CD4-positive, CD25-positive, alpha-beta regulatory T cell (primary cell): Measurements from ENCODE around the gene NT5M. TPM values are rescaled to one million over a fixed set of nuclear protein-coding genes. Genes with fewer than 3 reads are reported as not detected.

Experiments
- ATAC-seq, 2 donors: fragments of 150-1000 bp; cut with Tn5 transposase; one replicate each; pipeline ENCODE4 v1.10.0; 2021; ENCODE audit warnings: low read depth in 2 of 2, moderate number of reproducible peaks in 2 of 2, moderate library complexity in 1 of 2
- DNase-seq, 3 donors: peaks; one replicate each; pipeline versions ENCODE4 v3.0.0 to v3.0.0-alpha.2; 2012 to 2022; ENCODE audit warnings: mixed read lengths in 1 of 3
- H3K27ac ChIP-seq: one replicate; pipeline ENCODE4 v1.7.0; 2013; ENCODE audit warnings: mild to moderate bottlenecking, low read length; ENCODE audit not compliant: insufficient read depth, poor library complexity, severe bottlenecking
- H3K27me3 ChIP-seq: one replicate; pipeline ENCODE4 v1.7.0; 2013; ENCODE audit warnings: low read length; ENCODE audit not compliant: control insufficient read depth, insufficient read depth
- H3K36me3 ChIP-seq: one replicate; pipeline ENCODE4 v1.7.0; 2013; ENCODE audit warnings: mild to moderate bottlenecking, low read length, moderate library complexity; ENCODE audit not compliant: control insufficient read depth, insufficient read depth
- H3K4me1 ChIP-seq: 2 replicates; pipeline ENCODE4 v1.7.0; 2013; ENCODE audit warnings: mild to moderate bottlenecking, low read length; ENCODE audit not compliant: insufficient read depth, control insufficient read depth, poor library complexity, severe bottlenecking
- H3K4me3 ChIP-seq: one replicate; pipeline ENCODE4 v1.7.0; 2013; ENCODE audit warnings: low read depth, mild to moderate bottlenecking, low read length, moderate library complexity
- H3K9me3 ChIP-seq, 2 experiments: 1 replicate in 1 of 2; 2 replicates in 1 of 2; pipeline ENCODE4 v1.7.0; 2013; ENCODE audit warnings: low read length in 2 of 2, mild to moderate bottlenecking in 1 of 2, moderate library complexity in 1 of 2; ENCODE audit not compliant: control insufficient read depth in 2 of 2
- H3K27ac Mint-ChIP-seq, 3 donors: one replicate each; pipeline ENCODE4 v1.8.0; 2020 to 2022; ENCODE audit warnings: mild to moderate bottlenecking in 3 of 3, mixed read lengths in 3 of 3, moderate library complexity in 2 of 3
- H3K27me3 Mint-ChIP-seq: one replicate; pipeline ENCODE4 v1.8.0; 2022; ENCODE audit warnings: mild to moderate bottlenecking, mixed read lengths
- H3K36me3 Mint-ChIP-seq: one replicate; pipeline ENCODE4 v1.8.0; 2020; ENCODE audit warnings: mixed read lengths
- H3K4me1 Mint-ChIP-seq, 4 donors: one replicate each; pipeline ENCODE4 v1.8.0; 2020 to 2022; ENCODE audit warnings: mixed read lengths in 4 of 4, mild to moderate bottlenecking in 1 of 4
- H3K4me3 Mint-ChIP-seq, 4 donors: one replicate each; pipeline ENCODE4 v1.8.0; 2020 to 2022; ENCODE audit warnings: mild to moderate bottlenecking in 4 of 4, mixed read lengths in 4 of 4, moderate library complexity in 3 of 4
- H3K9me3 Mint-ChIP-seq, 7 donors: one replicate each; pipeline ENCODE4 v1.8.0; 2020 to 2022; ENCODE audit warnings: mixed read lengths in 7 of 7, mild to moderate bottlenecking in 3 of 7, moderate library complexity in 2 of 7
- polyA plus RNA-seq, 4 donors: library from polyadenylated mRNA; unstranded; fragments of 300-500 nt; fragmentation: Illumina TruSeq; gene quantifications; one replicate each; pipeline ENCODE4 v1.2.3, GENCODE V29; 2021
- total RNA-seq: library from RNA; stranded (reverse); gene quantifications from one replicate; pipeline ENCODE4 v1.2.3, GENCODE V29; 2022

Gene NT5M
- total and polyA plus RNA-seq, 5 donors from 2014 or later: 0.75 to 3.9 (median 2.0) TPM

DNA sequence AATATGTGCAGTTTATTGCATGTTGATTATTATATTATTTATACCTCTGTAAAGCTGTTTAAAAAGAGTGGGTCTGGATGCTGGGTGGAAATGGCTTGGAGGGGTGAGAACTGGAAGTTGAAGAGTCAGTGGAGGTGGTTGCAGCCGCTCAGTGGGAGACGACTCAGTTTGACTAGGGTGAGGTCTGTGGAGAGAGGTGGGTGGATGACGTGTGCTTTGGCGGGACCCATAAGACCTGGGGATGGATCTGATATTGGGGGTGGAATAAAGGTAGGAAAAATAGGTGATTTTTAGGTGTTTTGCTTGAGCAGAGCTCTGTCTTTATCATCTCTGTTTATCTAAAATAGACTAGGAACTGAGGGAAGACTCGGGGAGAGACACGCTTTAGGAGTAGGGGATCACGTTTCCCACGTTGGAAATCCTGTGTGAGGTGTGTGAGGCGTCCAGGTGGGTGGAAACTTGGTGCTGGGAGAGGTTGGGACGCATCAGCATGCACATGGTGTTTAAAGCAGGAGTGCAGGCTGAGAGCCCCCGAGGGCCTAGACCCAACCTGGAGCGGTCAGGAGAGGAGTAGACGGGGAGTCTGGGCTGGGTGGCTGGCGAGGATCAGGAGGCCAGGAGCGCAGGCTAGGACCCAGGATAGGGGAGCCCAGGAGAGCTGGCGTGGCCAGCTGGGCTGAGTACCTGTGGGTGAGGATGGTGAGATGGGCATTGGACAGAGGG lies 17.2 kb downstream of the NT5M start:
- Mint-ChIP-seq H3K36me3 (peaks cover 7% of the 10 kb centered on the region), H3K4me3 (no peak overlapping the region), H3K27me3 (no peaks in the 10 kb centered on the region), H3K27ac (no peak overlapping the region), H3K9me3 (no peaks in the 10 kb centered on the region), H3K4me1 (no peaks in the 10 kb centered on the region)
- Histone ChIP-seq H3K27me3 (no peaks in the 10 kb centered on the region), H3K27ac (no peak overlapping the region), H3K4me1 (no peaks in the 10 kb centered on the region), H3K36me3 (no peaks in the 10 kb centered on the region), H3K4me3 (no peak overlapping the region), H3K9me3 (no peaks in the 10 kb centered on the region)
- no peak for DNase-seq
- ATAC-seq: no peak

DNA sequence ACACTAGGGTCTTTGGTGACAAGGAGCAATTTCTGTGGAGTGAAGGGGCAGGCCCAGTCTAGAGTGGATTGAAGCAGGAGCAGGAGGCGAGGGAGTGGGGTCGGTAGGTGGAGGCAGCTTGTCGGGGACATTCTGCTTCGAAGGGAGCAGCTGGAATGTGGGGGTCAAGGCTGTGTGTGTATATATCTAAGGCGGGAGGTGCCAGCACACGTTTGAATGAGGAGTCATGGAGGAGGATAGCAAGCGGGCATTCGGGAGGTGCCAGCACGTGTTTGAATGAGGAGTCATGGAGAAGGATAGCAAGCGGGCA lies 17.7 kb downstream of the NT5M start:
- Mint-ChIP-seq H3K4me1 (no peaks in the 10 kb centered on the region), H3K4me3 (no peak overlapping the region), H3K36me3 (peaks cover 7% of the 10 kb centered on the region), H3K27ac (no peak overlapping the region), H3K9me3 (no peaks in the 10 kb centered on the region), H3K27me3 (no peaks in the 10 kb centered on the region)
- no peaks in the 10 kb centered on the region for H3K36me3 ChIP-seq
- DNase-seq (no peak), ATAC-seq (no peak)
- H3K9me3 ChIP-seq: no peaks in the 10 kb centered on the region
- H3K4me3 ChIP-seq: no peak overlapping the region
- H3K27ac ChIP-seq: no peak overlapping the region
- no peaks in the 10 kb centered on the region for H3K27me3 ChIP-seq
- H3K4me1 ChIP-seq: no peaks in the 10 kb centered on the region

- Mint-ChIP-seq H3K4me3 (no peak overlapping the region), H3K27ac (no peak overlapping the region), H3K27me3 (no peaks in the 10 kb centered on the region)
These were observed 18.3 kb downstream of the NT5M start for GRCh38 chr17:17321356-17322025.

GRCh38 chr17:17322516-17323510 lies 19.6 kb downstream of the NT5M start:
- peaks cover 7% of the 10 kb centered on the region for H3K36me3 Mint-ChIP-seq
- H3K27me3 Mint-ChIP-seq: no peaks in the 10 kb centered on the region
- Histone ChIP-seq H3K27ac (no peak overlapping the region), H3K4me3 (no peak overlapping the region), H3K27me3 (no peaks in the 10 kb centered on the region), H3K4me1 (no peaks in the 10 kb centered on the region), H3K36me3 (no peaks in the 10 kb centered on the region), H3K9me3 (no peaks in the 10 kb centered on the region)
- DNase-seq: no peak
- H3K9me3 Mint-ChIP-seq: no peaks in the 10 kb centered on the region
- ATAC-seq: no peak
- no peak overlapping the region for H3K4me3 Mint-ChIP-seq
- no peak overlapping the region for H3K27ac Mint-ChIP-seq
- H3K4me1 Mint-ChIP-seq: no peaks in the 10 kb centered on the region

More at GRCh38 chr17:17321356-17322025, 18.3 kb downstream of the NT5M start:
- no peak for ATAC-seq
- no peak for DNase-seq
- H3K4me3 ChIP-seq: no peak overlapping the region
- H3K9me3 ChIP-seq: no peaks in the 10 kb centered on the region
- no peaks in the 10 kb centered on the region for H3K36me3 ChIP-seq
- H3K4me1 ChIP-seq: no peaks in the 10 kb centered on the region
- H3K9me3 Mint-ChIP-seq: no peaks in the 10 kb centered on the region
- H3K27ac ChIP-seq: no peak overlapping the region
- H3K4me1 Mint-ChIP-seq: no peaks in the 10 kb centered on the region
- no peaks in the 10 kb centered on the region for H3K27me3 ChIP-seq
- H3K36me3 Mint-ChIP-seq: peaks cover 7% of the 10 kb centered on the region

DNA sequence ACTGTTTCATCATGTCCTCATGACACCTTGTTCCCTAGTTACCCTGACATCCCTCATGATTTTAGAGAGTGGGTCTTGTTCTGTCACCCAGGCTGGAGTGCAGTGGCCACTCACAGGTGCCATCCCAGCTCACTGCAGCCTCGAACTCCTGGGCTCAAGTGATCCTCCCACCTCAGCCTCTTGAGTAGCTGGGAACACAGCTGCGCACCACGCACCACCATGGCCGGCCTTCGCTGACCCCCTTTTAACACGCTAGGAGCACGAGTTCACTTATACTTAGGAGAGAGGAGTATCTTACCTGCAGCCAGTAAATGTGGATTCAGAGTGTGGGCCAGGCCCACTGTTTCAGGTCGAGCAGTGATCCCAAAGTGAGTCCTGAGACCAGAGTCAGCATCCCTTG lies 21.4 kb downstream of the NT5M start:
- no peaks in the 10 kb centered on the region for H3K4me1 Mint-ChIP-seq
- H3K27me3 Mint-ChIP-seq: no peaks in the 10 kb centered on the region
- peaks cover 7% of the 10 kb centered on the region for H3K36me3 Mint-ChIP-seq
- DNase-seq (no peak), ATAC-seq (no peak)
- no peaks in the 10 kb centered on the region for H3K9me3 ChIP-seq
- no peaks in the 10 kb centered on the region for H3K4me1 ChIP-seq
- H3K36me3 ChIP-seq: no peaks in the 10 kb centered on the region
- H3K27ac ChIP-seq: no peak overlapping the region
- no peak overlapping the region for H3K4me3 Mint-ChIP-seq
- H3K27me3 ChIP-seq: no peaks in the 10 kb centered on the region
- H3K27ac Mint-ChIP-seq: peak overlapping the region in 1 of 3 donors; percentile 25
- H3K9me3 Mint-ChIP-seq: no peaks in the 10 kb centered on the region
- no peak overlapping the region for H3K4me3 ChIP-seq

GRCh38 chr17:17325228-17325627 lies 22.1 kb downstream of the NT5M start:
- peak overlapping the region in 1 of 3 donors; percentile 47 for H3K27ac Mint-ChIP-seq
- H3K9me3 Mint-ChIP-seq: no peaks in the 10 kb centered on the region
- Histone ChIP-seq H3K36me3 (no peaks in the 10 kb centered on the region), H3K4me1 (no peaks in the 10 kb centered on the region), H3K27ac (no peak overlapping the region), H3K27me3 (no peaks in the 10 kb centered on the region), H3K4me3 (no peak overlapping the region), H3K9me3 (no peaks in the 10 kb centered on the region)
- no peaks in the 10 kb centered on the region for H3K4me1 Mint-ChIP-seq
- H3K36me3 Mint-ChIP-seq: peaks cover 7% of the 10 kb centered on the region
- ATAC-seq: no peak
- no peak overlapping the region for H3K4me3 Mint-ChIP-seq
- H3K27me3 Mint-ChIP-seq: no peaks in the 10 kb centered on the region
- no peak for DNase-seq

DNA sequence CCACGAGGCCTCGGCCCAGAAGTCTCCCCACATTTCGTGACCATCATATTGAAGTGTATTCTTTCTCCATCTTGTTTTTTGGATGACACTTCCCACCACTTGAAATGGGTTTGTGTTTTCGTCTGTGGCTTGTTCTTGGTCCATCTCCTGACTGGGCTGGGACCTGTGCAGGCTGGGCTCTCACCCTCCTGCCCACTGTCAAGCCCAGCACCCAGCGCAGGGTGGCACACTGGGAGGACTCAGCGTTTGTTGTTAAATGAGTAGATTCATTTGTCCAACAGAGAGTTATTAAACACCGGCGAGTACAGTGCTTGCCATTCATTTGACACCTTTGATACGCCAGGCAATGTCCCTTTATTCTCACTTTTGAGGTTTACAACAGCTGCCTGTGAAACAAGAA lies 22.6 kb downstream of the NT5M start:
- no peaks in the 10 kb centered on the region for H3K4me1 Mint-ChIP-seq
- Histone ChIP-seq H3K4me3 (no peak overlapping the region), H3K27me3 (no peaks in the 10 kb centered on the region), H3K36me3 (no peaks in the 10 kb centered on the region), H3K27ac (no peak overlapping the region), H3K4me1 (no peaks in the 10 kb centered on the region), H3K9me3 (no peaks in the 10 kb centered on the region)
- peaks cover 7% of the 10 kb centered on the region for H3K36me3 Mint-ChIP-seq
- no peak overlapping the region for H3K4me3 Mint-ChIP-seq
- H3K9me3 Mint-ChIP-seq: no peaks in the 10 kb centered on the region
- H3K27me3 Mint-ChIP-seq: no peaks in the 10 kb centered on the region
- DNase-seq (no peak), ATAC-seq (no peak)
- peak overlapping the region in 1 of 3 donors; percentile 47 for H3K27ac Mint-ChIP-seq
